CD4-positive, alpha-beta T cell (primary cell): ENCODE measurements around the gene MRPS35. TPM values are rescaled to one million over a fixed set of nuclear protein-coding genes. Genes with fewer than 3 reads are reported as not detected.

Source experiments
- ATAC-seq: fragments of 200-7000 bp; cut with Tn5 transposase; one replicate; pipeline ENCODE4 v1.10.0; 2022; ENCODE audit warnings: mild to moderate bottlenecking; ENCODE audit not compliant: poor library complexity
- CTCF ChIA-PET: fragments of 350-600 bp; sonication (Branson Sonifier 250); formaldehyde crosslinking; loops from one replicate; lab custom pipeline; 2021; ENCODE audit warnings: antibody characterized with exemption, inconsistent platforms; lab: Charles Lee
- POLR2A ChIA-PET: fragments of 350-600 bp; sonication (Branson Sonifier 250); formaldehyde crosslinking; loops from one replicate; lab custom pipeline; 2021; ENCODE audit warnings: antibody characterized with exemption, inconsistent platforms; lab: Charles Lee
- DNase-seq, 14 experiments: peaks; one replicate each; pipeline ENCODE4 v3.0.0-alpha.2; 2013 to 2020; ENCODE audit warnings: mixed read lengths in 2 of 14
- H3K27ac ChIP-seq, 2 donors: one replicate each; pipeline versions ENCODE4 v1.5.1 to v1.7.0; 2013; ENCODE audit warnings: low read length in 2 of 2, low read depth in 1 of 2, mild to moderate bottlenecking in 1 of 2
- H3K27me3 ChIP-seq, 2 experiments: 1 replicate in 1 of 2; 2 replicates in 1 of 2; pipeline versions ENCODE4 v1.6.1 to v1.7.0; 2013; ENCODE audit warnings: low read length in 2 of 2, control low read depth in 1 of 2, mild to moderate bottlenecking in 1 of 2, moderate library complexity in 1 of 2; ENCODE audit not compliant: insufficient read depth in 2 of 2, control insufficient read depth in 1 of 2
- H3K36me3 ChIP-seq: one replicate; pipeline ENCODE4 v1.6.1; 2013; ENCODE audit warnings: low read length, control low read depth; ENCODE audit not compliant: insufficient read depth
- H3K4me1 ChIP-seq: one replicate; pipeline ENCODE4 v1.6.1; 2013; ENCODE audit warnings: low read length, control low read depth; ENCODE audit not compliant: insufficient read depth
- H3K4me3 ChIP-seq: one replicate; pipeline ENCODE4 v1.5.1; 2013; ENCODE audit warnings: mild to moderate bottlenecking, low read length, moderate library complexity
- H3K9me3 ChIP-seq, 2 experiments: 1 replicate in 1 of 2; 2 replicates in 1 of 2; pipeline versions ENCODE4 v1.6.1 to v1.7.0; 2013; ENCODE audit warnings: low read length in 2 of 2, mild to moderate bottlenecking in 2 of 2, control low read depth in 1 of 2, moderate library complexity in 1 of 2; ENCODE audit not compliant: control insufficient read depth in 1 of 2, insufficient read depth in 1 of 2
- H3K27ac Mint-ChIP-seq: one replicate; pipeline ENCODE4 v1.8.0; 2020; ENCODE audit warnings: mixed read lengths
- H3K27me3 Mint-ChIP-seq: one replicate; pipeline ENCODE4 v1.8.0; 2021; ENCODE audit warnings: mixed read lengths
- H3K36me3 Mint-ChIP-seq: one replicate; pipeline ENCODE4 v1.8.0; 2021; ENCODE audit warnings: low read depth, mixed read lengths
- H3K4me1 Mint-ChIP-seq: one replicate; pipeline ENCODE4 v1.8.0; 2021; ENCODE audit warnings: low read depth, mixed read lengths
- H3K4me3 Mint-ChIP-seq: one replicate; pipeline ENCODE4 v1.8.0; 2020; ENCODE audit warnings: mild to moderate bottlenecking, mixed read lengths
- H3K9me3 Mint-ChIP-seq: one replicate; pipeline ENCODE4 v1.8.0; 2020; ENCODE audit warnings: mixed read lengths
- CTCF ChIP-seq: fragments of 200-600 bp; IDR thresholded peaks from one replicate; pipeline ENCODE4 v1.8.0; 2022; ENCODE audit warnings: antibody characterized with exemption, mild to moderate bottlenecking
- intact Hi-C, 2 experiments: fragments of 100-400 bp; cut with DNase I in 1 of 2; cut with micrococcal nuclease in 1 of 2; formaldehyde crosslinking; loops; one replicate each; pipeline versions ENCODE4 v1.15.1 to v1.9.0; 2023 to 2025; cut with DNase I, micrococcal nuclease
- total RNA-seq, 174 experiments: library from RNA in 2 of 174; stranded (reverse) in 2 of 174; gene quantifications; one replicate each; pipeline ENCODE4 v1.2.3 and lab custom pipeline; 2021 to 2026

Gene MRPS35
- total RNA-seq, 2 experiments from 2014 or later, result 22.1 to 23.9 TPM

- DNase-seq (no peak), ATAC-seq (no peak)
- intact Hi-C loops, result no loop called here
- CTCF ChIA-PET, result no interaction called here
- Mint-ChIP-seq H3K27ac (no peak overlapping the region), H3K27me3 (no peaks in the 10 kb centered on the region), H3K4me3 (no peak overlapping the region), H3K4me1 (no peaks in the 10 kb centered on the region), H3K9me3 (no peaks in the 10 kb centered on the region), H3K36me3 (peaks cover 7% of the 10 kb centered on the region)
- Histone ChIP-seq H3K9me3 (no peaks in the 10 kb centered on the region), H3K36me3 (no peaks in the 10 kb centered on the region), H3K27me3 (no peaks in the 10 kb centered on the region), H3K4me3 (no peak overlapping the region), H3K27ac (no peak overlapping the region), H3K4me1 (no peaks in the 10 kb centered on the region)
- POLR2A ChIA-PET, result no interaction called here
- TF ChIP-seq CTCF, result no peak
These were observed 52.1 kb downstream of the MRPS35 start for GRCh38 chr12:27762757-27763156.

- no peak for ATAC-seq
- ChIA-PET CTCF (no interaction called here), POLR2A (no interaction called here)
- no peak overlapping the region for H3K27ac ChIP-seq
- DNase-seq, result no peak
- intact Hi-C loops, result no loop called here
- H3K36me3 ChIP-seq, result no peaks in the 10 kb centered on the region
- no peaks in the 10 kb centered on the region for H3K9me3 Mint-ChIP-seq
- H3K4me1 Mint-ChIP-seq, result no peaks in the 10 kb centered on the region
- H3K27me3 ChIP-seq, result no peaks in the 10 kb centered on the region
- H3K9me3 ChIP-seq, result no peaks in the 10 kb centered on the region
- peaks cover 5% of the 10 kb centered on the region for H3K36me3 Mint-ChIP-seq
- no peak overlapping the region for H3K4me3 ChIP-seq
- H3K27ac Mint-ChIP-seq, result no peak overlapping the region
- TF ChIP-seq CTCF, result no peak
- H3K4me3 Mint-ChIP-seq, result no peak overlapping the region
- no peaks in the 10 kb centered on the region for H3K27me3 Mint-ChIP-seq
- H3K4me1 ChIP-seq, result no peaks in the 10 kb centered on the region
These were observed 56.0 kb downstream of the MRPS35 start for GRCh38 chr12:27766587-27766986.

- Mint-ChIP-seq H3K9me3 (no peaks in the 10 kb centered on the region), H3K4me3 (no peak overlapping the region), H3K4me1 (no peaks in the 10 kb centered on the region), H3K27ac (no peak overlapping the region), H3K27me3 (no peaks in the 10 kb centered on the region), H3K36me3 (no peaks in the 10 kb centered on the region)
- Histone ChIP-seq H3K9me3 (no peaks in the 10 kb centered on the region), H3K4me3 (no peak overlapping the region), H3K27ac (no peak overlapping the region), H3K36me3 (no peaks in the 10 kb centered on the region), H3K4me1 (no peaks in the 10 kb centered on the region), H3K27me3 (no peaks in the 10 kb centered on the region)
- TF ChIP-seq CTCF, result no peak
- DNase-seq, result no peak
- CTCF ChIA-PET, result no interaction called here
- intact Hi-C loops, result no loop called here
- POLR2A ChIA-PET, result interaction anchor here (1.3 kb wide), 1 partner anchor 11 kb away, joined by 5 read pairs; the partner anchor contains the start of genes KLHL42 and MANSC4
- no peak for ATAC-seq
These were observed 58.6 kb downstream of the MRPS35 start for GRCh38 chr12:27769142-27769673.
